ES-I3 (cell line): ENCODE results near the gene ADGRD1.
"Not testable (repeated sequence)": the region's sequence is repeated elsewhere in the genome, so short reads cannot be mapped to it uniquely, and the experiment has no call there.

Experiments used
- H3K36me3 ChIP-seq: 2 replicates; pipeline ENCODE4 v1.6.1; 2013; ENCODE audit warnings: mild to moderate bottlenecking, low read length, control low read depth, moderate library complexity; ENCODE audit not compliant: insufficient read depth
- H3K4me1 ChIP-seq: 2 replicates; pipeline ENCODE4 v1.6.1; 2013; ENCODE audit warnings: mild to moderate bottlenecking, control low read depth, low read length; ENCODE audit not compliant: insufficient read depth
- H3K9ac ChIP-seq: 2 replicates; pipeline ENCODE4 v1.6.1; 2013; ENCODE audit warnings: low read depth, mild to moderate bottlenecking, low read length, moderate library complexity
- H3K9me3 ChIP-seq: 2 replicates; pipeline ENCODE4 v1.6.1; 2013; ENCODE audit warnings: mild to moderate bottlenecking, low read length, moderate library complexity; ENCODE audit not compliant: control insufficient read depth, insufficient read depth

ADGRD1 gene

DNA sequence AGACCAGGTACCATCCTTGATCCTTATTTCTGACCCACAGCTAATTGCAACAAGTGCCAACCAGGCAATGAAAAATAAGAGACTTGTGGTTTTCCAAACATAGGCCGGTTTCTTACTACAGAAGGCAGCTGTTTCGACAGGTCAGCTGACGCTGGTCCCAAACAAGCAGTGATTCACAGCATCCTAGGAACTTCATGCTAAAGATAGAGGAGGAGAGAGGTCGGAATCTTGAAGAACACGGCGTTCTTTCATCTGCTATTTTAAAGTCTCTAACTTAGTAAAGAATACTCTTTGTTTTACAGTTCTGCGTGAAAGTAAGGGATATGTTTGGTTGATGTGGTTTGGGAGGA is 28.1 kb upstream of the ADGRD1 start:
- no peaks in the 10 kb centered on the region for H3K36me3 ChIP-seq
- H3K9me3 ChIP-seq, result no peaks in the 10 kb centered on the region
- H3K9ac ChIP-seq, result no peak overlapping the region
- no peaks in the 10 kb centered on the region for H3K4me1 ChIP-seq

DNA sequence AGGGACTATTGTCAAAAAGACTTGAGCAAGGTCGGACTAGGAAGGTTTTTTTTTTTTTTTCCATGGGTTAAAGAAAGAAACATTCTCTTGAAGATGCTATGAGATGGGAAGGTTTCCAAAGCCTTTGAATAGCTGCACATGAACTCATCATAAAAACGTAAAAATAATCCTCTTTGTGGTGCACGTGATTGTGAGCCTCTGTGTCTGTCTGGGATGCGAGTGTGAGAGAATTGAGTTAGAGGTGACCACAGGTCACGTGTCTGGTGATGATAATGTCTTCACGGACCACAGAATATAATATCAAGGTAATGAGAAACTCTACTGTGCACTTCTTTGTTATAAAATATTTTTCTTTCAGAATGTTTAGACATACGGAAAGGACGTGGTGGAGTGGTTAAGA is 24.3 kb upstream of the ADGRD1 start:
- H3K9ac ChIP-seq, result no peak overlapping the region
- no peaks in the 10 kb centered on the region for H3K4me1 ChIP-seq
- H3K36me3 ChIP-seq, result no peaks in the 10 kb centered on the region
- H3K9me3 ChIP-seq, result no peaks in the 10 kb centered on the region

DNA sequence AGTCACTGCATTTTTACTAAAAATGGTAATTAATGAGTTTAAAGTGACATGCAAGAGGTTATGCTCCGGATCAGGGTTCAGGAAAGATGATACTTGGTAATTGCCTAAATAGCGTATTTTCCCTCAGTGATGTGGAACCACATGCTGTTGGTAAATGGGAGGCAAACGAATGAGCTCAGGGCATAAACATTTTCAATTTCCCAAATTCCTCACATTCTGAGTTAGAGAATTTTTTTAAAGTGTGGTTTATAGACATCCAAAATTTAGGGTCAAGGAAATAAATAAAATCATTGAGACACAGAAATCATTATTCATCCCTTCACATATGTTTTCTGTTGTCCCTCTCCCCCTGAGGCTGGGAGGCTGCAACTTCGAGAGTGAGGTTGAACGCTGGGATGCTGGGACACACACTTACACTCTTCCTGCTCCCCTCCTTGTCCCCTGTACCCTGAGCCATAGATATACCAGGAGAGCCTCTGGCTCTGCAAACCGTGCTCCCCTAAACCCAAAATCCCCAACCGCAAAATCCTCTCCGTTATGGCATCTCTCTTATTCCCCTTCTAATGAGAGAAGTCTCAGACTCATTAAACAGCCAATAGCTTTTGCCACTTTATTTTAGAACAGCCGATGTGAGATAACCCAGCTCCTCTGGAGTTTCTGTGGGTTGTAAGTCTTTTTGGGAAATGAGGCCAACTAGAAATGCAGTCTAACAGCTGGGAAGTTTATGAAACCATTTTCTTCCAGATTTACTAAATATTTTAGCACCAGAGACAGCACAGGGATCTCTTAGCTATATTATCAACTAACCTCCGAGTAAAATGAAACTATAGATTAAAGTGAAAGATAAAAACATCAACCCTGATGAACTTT is 21.4 kb upstream of the ADGRD1 start:
- Histone ChIP-seq H3K36me3 (no peaks in the 10 kb centered on the region), H3K4me1 (no peaks in the 10 kb centered on the region), H3K9ac (no peak overlapping the region), H3K9me3 (peaks cover 9% of the 10 kb centered on the region; the same call in 1 of the 2 replicates)

DNA sequence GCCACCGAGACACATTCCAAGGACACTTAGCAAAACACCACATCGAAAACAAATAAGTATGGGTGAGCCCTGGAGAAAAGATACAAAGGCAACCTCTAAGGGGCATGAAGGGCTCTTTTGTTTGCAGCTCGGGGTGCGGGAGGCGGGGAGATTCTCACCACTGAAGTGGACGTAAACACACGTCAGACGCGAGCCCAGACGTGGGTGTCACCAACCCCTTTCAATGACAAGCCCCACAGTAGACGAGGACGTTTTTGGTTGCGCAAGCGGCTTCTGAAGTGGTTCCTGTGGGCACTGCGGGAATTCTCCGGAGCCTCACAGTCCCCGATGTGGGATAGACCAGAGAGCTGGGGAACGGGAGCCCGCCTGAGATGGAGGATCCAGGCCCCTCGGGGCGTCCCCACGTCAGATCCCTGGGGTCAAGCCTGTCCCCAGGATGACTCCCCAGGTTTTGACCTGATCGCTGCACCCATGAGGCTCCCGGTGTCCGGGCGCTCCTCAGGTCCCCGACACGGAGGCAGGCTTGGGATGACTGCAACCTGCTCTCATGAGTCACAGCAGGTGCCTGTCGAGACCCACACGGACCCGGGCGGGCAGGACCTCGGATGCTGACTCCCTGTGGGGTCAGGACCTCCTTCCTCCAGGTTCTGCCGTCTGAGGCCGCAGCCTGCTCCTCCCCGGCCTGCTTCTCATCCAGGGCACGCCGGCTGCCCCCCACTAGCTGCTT is 20.3 kb upstream of the ADGRD1 start:
- no peak overlapping the region for H3K9ac ChIP-seq
- H3K9me3 ChIP-seq, result peaks cover 9% of the 10 kb centered on the region; the same call in 1 of the 2 replicates
- H3K36me3 ChIP-seq, result no peaks in the 10 kb centered on the region
- no peaks in the 10 kb centered on the region for H3K4me1 ChIP-seq

DNA sequence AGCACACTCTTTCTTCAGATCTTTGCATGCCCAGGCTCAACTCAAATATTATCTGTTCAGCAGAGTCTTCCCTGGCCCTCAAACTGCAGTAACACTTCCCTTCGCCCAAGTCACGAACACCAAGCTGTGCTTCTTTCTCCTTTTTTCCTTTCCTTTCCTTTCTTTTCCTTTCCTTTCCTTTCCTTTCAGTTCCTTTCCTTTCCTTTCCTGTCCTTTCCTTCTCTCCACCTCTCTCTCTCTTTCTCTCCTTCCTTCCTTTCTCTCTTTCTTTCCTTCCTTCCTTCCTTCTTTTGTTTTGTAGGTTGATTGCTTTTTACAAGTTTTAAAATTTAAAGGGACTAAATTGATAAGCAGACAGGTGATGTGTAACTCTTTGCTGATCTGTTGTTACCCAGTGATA is 19.0 kb upstream of the ADGRD1 start:
- no peaks in the 10 kb centered on the region for H3K4me1 ChIP-seq
- H3K9ac ChIP-seq, result no peak overlapping the region
- no peaks in the 10 kb centered on the region for H3K36me3 ChIP-seq
- H3K9me3 ChIP-seq, result peaks cover 9% of the 10 kb centered on the region; the same call in 1 of the 2 replicates

DNA sequence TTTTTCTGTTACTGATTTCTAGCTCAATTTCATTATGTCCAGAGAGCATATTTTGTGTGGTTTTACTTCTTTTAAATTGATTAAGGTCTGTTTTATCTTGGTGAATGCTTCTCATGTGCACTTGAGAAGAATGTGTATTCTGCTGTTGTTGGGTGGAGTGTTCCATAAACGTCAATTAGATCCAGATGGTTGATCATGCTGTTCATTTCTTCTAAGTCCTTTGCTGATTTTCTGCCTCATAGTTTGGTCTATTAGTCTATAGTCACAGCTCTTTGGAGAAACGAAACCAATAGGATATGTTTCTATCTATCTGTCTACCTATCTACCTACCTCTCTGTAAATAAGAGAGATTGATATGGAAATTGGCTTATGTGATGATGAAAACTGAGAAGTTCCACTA is 17.1 kb upstream of the ADGRD1 start:
- Histone ChIP-seq H3K4me1 (no peaks in the 10 kb centered on the region), H3K9ac (no peak overlapping the region), H3K36me3 (no peaks in the 10 kb centered on the region), H3K9me3 (peaks cover 11% of the 10 kb centered on the region; the same call in 1 of the 2 replicates)

DNA sequence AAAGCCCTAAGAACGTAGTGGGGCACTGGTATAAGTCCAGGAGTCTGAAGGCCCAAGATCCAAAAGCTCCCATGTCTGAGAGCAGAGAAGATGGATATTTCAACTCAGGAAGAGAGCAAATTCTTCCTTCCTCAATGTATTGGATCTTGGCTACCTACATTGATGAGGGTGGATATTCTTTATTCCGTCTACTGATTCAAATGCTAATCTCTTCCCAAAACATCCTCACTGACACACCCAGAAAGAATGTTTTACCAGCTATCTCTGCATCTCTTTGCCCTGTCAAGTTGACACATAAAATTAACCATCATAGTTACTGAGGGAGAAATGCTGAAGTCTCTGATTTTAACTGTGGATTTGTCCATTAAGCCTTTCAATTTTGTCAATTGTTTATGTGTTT is 16.6 kb upstream of the ADGRD1 start:
- H3K4me1 ChIP-seq, result no peaks in the 10 kb centered on the region

DNA sequence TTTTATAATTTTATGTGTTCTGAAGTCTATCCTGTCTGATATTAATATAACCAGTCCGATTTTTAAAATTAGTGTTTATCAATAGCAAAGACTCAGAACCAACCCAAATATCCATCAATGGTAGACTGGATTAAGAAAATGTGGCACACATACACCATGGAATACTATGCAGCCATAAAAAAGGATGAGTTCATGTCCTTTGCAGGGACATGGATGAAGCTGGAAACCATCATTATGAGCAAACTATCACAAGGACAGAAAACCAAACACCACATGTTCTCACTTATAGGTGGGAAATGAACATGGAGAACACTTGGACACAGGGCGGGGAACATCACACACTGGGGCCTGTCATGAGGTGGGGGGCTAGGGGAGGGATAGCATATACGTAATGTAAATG is 16.2 kb upstream of the ADGRD1 start:
- not testable (repeated sequence) for H3K36me3 ChIP-seq, H3K9ac ChIP-seq, H3K4me1 ChIP-seq
- peaks cover 11% of the 10 kb centered on the region; the same call in 1 of the 2 replicates for H3K9me3 ChIP-seq

More for the DNA sequence above, 16.6 kb upstream of the ADGRD1 start:
- Histone ChIP-seq H3K36me3 (no peaks in the 10 kb centered on the region), H3K9me3 (peaks cover 11% of the 10 kb centered on the region; the same call in 1 of the 2 replicates), H3K9ac (no peak overlapping the region)

DNA sequence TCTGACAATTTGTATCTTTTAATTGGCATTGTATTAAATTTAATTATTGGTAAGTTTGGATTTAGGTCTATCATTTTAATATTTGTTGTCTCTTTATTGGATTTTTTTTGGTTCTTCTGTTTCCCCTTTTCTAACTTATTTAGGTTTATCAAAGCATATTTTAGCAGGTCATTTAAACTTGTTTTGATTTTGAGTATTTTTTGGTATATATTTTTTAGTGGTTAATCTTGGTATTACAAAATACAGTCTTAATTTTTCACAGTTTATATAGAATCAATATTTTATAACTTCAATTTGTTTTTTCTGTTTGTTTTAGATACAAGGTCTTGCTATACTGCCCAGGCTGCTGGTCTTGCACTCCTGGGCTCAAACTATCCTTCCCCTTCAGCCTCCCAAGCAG is 15.5 kb upstream of the ADGRD1 start:
- Histone ChIP-seq H3K9ac (no peak overlapping the region), H3K36me3 (no peaks in the 10 kb centered on the region), H3K9me3 (peaks cover 11% of the 10 kb centered on the region; the same call in 1 of the 2 replicates), H3K4me1 (no peaks in the 10 kb centered on the region)

DNA sequence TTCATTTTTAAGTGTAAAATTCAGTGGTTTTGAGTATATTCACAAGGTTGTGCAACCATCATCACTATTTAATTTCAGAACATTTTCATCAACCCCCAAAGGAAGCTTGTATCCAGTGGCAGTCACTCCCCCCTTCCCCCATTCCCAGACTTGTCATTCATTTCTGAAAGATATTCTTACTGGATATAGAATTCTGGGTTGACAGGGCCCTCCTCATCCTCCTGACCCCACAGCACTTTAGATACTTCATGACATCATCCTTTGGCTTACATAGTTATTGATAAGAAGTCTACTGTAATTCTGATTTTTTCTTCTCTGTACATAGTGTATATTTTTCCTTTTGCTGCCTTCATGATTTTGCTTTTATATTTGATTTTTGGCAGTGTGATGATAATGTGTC is 8.8 kb upstream of the ADGRD1 start:
- peaks cover 2% of the 10 kb centered on the region; the same call in 1 of the 2 replicates for H3K9me3 ChIP-seq
- no peak overlapping the region for H3K9ac ChIP-seq
- H3K4me1 ChIP-seq, result peaks cover 14% of the 10 kb centered on the region

DNA sequence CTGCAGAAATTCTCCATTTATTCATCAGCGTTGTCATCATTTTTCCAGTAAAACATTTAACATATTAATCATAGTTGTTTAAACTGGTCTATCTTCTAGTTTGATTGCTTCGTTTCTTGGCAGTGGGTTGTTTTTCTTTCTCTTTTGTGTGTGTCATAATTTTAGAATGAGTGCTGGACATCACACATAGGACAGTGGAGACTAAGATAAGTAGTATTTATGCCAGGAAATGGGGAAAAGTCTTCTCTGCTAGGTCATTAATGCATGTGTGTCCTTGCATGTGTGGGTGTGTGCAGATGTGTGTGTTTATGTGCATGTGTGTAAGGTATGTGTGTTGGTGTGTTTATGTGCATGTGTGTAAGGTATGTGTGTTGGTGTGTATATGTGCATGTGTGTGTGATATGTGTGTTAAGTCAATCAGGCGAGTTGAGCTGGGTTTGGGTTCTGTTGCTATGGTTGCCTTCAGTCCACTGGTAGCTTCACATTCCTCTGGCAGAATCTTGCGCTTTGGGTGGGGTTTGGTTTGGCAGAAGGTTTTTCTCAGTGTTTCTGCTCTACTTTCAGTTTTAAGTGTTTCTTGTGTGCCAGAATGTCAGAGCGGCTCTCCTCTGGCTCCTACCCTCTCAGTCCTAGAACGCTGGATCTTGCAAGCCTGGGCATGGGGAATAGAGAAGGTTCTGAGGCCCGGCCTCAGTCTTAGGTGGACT is 7.8 kb upstream of the ADGRD1 start:
- Histone ChIP-seq H3K36me3 (no peaks in the 10 kb centered on the region), H3K9ac (no peak overlapping the region), H3K4me1 (peaks cover 14% of the 10 kb centered on the region), H3K9me3 (no peaks in the 10 kb centered on the region; the same call in 1 of the 2 replicates)

More for the DNA sequence above, 8.8 kb upstream of the ADGRD1 start:
- H3K36me3 ChIP-seq, result no peaks in the 10 kb centered on the region

DNA sequence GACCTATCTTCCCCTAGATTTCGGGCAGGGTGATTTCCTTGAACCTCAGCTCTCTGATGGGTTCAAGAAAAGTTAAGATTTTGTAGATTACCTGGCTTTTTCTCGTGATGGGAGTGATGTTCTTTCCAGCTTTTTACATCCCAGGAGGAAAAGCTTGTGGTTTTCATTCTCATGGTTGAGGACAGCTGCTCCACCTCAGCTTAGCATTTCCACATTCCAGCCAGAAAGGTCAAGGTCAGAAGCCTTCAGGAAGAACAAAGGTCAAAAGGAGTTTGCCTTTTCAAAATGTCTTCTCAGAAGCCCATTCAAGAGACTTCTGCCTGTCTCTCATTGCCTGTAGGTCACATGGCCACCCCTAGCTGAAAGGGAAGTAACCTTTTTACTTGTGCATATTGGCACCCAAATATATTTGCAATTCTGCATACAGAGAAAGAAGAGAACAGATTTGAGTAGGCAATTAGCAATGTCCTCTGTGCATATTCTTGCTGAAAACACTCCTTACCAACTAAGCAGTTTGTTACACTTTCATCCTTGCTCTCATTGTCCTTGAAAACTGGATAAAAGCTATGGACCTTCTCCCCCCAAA is 6.6 kb upstream of the ADGRD1 start:
- no peak overlapping the region for H3K9ac ChIP-seq
- peaks cover 14% of the 10 kb centered on the region for H3K4me1 ChIP-seq
- H3K9me3 ChIP-seq, result no peaks in the 10 kb centered on the region; the same call in 1 of the 2 replicates
- H3K36me3 ChIP-seq, result no peaks in the 10 kb centered on the region

DNA sequence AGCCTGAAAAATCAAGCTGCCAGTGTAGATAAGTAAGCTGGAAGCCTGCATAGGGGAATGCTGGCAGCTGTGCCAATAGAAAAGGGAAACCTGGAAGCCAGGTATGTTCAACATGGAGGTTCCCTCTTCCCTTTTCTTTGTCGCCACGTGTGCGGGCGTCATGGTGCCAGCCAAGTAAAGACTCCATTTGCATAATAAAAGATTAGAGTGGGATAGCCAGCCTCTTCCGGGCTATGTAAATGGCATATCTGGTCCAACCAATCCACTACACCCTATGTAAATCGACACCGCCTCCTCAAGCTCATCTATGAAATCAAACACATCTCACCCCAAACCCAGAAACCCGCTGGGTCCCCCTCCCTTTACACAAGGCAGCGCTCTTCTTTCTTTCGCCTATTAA is 5.6 kb upstream of the ADGRD1 start:
- Histone ChIP-seq H3K36me3 (no peaks in the 10 kb centered on the region), H3K9ac (no peak overlapping the region)

DNA sequence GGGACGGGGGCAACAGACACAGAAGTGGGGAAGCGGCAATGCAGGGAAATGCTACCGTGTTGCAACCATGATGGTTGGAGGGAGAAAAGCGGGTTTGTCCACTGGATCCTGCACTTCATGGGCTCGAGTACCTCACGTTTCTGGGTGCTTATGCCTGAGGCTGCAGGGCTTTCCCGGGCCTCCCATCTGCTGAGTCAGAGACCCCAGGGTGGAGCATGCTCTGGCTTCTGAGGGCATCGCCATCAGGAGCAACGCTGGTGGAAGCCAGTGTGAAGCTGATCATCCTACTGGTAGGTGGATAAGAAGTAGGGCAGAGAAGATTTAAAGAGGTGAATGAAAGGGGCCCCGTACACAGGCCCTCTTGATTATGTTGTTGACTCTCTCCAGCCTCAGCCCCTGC is 5.0 kb upstream of the ADGRD1 start:
- Histone ChIP-seq H3K9me3 (no peaks in the 10 kb centered on the region; the same call in 1 of the 2 replicates), H3K9ac (no peak overlapping the region), H3K4me1 (peaks cover 26% of the 10 kb centered on the region), H3K36me3 (no peaks in the 10 kb centered on the region)

More for the DNA sequence above, 5.6 kb upstream of the ADGRD1 start:
- Histone ChIP-seq H3K9me3 (no peaks in the 10 kb centered on the region; the same call in 1 of the 2 replicates), H3K4me1 (peaks cover 20% of the 10 kb centered on the region)
